HG02571 (cell line): ENCODE results near the gene KCNK16.

Experiments used
- ATAC-seq: cut with Tn5 transposase; IDR thresholded peaks from one replicate; pipeline ENCODE4 v1.9.1; 2021; ENCODE audit warnings: mild to moderate bottlenecking, moderate library complexity; ENCODE audit not compliant: unreplicated experiment

The KCNK16 gene

DNA sequence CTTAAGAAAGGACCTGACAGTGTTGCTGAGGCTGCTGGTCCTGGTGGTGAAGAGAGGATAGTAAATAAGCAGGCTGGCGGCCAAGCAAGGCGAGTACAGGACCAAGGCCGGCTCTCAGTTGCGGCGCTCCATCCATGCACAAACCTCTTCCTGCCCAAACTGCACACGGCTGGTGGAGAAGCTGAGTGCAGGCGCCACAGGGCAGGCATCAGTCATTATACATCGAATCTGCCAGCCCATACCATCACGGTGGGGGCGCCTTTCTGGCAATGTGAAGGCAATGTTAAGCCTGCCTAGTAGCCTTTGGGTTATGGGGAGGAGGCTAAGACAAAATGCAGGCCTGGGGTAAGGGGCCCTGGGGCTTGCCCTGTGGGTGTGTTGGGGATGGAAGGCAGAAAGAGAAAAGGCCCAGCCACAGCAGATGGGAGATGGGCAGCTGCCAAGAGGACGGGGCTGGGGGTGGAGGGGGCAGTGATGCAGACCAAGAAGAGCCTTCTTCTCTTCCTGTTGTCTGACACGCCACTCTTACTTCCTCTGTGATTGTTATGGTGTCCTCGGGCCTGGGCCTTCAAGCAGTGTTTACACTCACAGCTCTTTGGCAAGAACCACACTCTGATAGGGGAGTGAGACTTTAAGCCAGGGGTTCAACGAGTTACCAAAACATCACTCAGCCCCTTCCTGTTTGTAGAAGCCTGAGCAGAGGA is 20.3 kb upstream of the KCNK16 start:
- ATAC-seq: no peak

DNA sequence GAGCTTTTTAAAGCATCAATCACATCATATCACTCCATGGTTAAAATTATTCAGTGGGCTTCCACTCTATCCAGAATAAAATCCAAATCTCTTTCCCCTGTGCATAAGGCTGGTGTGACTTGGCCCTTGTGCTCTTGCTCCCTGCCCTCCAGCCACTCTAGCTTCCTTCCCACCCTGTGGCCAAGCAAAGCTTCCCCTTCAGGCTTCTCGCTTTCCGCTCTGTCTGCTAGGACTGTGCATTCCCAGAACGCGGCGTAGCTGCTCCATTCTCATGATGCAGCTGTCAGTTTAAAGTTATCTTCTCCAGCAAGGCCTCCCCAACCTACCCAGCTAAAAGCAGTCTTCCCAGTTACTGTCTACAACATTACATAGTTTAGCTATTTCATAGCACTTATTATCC is 19.4 kb upstream of the KCNK16 start:
- no peak for ATAC-seq

DNA sequence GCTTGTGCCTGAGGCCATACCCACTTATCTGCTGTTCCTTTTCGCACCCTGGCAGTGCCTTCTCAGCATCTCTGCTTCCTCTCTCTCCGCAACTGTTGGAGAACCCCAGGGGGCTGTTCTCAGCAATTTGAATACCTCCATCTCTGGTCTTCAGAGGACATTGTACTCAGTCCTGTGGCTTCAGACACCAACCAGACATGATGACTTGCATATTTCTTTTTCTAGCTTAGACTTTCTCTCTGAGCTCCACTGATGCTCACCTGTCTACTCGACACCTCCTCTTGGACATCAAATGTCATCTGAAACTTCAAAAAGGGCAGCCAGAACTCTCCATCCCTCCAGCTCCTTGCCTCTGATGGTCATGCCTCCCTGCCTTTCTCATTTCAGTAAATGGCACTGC is 18.9 kb upstream of the KCNK16 start:
- no peak for ATAC-seq

DNA sequence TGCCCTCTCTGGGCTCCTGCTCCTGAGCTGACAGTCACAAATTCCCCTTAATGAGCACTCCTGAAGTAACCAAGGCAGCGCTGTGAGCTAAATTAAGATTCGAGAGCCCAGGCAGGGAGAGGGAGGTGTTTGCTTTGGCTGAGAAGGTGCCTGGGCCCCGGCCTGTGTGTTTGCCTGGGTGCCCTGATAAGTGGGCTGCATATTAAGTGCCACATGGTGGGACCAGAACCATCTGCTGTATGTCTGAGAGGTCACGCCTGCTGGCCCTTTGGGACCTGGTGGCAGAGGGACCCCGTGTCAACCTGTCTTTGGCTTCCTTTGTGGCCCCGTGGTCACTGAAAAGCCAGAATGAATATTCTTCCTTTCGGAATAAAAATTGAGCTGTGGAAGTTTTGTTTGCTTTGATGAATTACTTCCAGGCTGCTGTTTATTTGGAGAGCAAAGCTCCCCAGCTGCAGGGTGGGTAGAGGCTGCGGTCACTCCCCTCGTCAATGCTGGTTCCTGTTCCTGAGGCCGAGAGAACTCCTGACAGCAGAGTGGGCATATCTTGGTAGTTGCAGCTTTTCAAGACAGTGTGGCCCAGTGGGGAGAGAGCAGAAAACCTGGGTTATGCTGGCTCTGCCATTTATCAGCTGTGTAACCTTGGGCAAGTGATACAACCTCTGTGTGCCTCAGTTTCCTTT is 17.5 kb upstream of the KCNK16 start:
- no peak for ATAC-seq

DNA sequence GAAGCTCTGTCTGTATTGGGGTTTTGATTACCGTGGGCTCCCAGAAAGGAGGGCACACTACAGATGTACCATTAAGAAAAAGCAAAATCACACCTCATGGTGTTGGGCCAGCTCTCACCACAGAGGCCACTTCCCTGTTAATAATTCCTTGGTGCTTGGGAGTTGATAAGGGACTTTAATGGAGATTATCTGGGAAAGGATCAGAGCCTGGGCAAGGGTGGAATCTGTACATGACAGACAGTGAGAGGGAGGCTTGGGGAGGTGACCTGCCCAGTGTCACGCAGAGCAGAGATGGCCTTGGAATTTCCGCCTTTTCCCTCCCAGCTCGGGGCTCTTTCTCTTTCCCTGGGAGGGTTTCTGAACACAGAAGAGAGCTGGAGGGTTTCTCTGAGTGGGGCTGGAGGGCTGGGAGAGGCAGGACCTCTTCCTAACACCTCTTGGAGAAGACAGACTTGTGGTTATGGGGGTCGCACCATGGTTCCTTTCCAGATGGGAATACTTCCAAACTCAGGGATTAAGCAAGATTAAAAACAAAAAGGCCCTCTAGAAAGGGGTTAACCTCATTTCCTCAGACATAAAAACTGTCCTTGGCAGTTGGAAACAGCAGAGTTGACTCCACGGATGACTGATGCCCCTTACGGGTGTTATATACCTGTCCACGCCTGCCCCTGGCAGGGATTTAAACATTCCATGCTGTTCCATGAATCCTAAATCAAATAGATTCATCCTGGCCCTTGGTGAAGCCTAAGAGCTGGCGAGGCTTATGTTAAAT is 16.8 kb upstream of the KCNK16 start:
- ATAC-seq: no peak

DNA sequence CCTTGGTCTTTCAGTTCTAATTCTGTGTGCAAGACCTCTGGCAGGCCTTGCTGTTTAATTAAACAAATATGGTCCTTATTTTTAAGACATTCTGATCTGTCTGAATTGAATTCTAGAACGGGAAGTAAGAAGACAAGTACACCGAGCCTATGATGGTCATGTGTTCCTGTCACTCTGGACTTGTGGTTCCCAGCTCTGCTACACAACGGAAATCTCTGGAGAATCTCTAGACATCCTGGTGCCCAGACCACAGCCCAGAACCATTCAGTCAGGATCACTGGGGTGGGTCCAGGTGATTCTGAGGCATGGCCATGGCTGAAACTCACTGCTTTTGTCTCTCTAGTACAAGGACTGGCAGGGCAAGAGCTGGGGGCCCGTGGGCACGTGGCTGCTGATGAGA is 15.9 kb upstream of the KCNK16 start:
- no peak for ATAC-seq

DNA sequence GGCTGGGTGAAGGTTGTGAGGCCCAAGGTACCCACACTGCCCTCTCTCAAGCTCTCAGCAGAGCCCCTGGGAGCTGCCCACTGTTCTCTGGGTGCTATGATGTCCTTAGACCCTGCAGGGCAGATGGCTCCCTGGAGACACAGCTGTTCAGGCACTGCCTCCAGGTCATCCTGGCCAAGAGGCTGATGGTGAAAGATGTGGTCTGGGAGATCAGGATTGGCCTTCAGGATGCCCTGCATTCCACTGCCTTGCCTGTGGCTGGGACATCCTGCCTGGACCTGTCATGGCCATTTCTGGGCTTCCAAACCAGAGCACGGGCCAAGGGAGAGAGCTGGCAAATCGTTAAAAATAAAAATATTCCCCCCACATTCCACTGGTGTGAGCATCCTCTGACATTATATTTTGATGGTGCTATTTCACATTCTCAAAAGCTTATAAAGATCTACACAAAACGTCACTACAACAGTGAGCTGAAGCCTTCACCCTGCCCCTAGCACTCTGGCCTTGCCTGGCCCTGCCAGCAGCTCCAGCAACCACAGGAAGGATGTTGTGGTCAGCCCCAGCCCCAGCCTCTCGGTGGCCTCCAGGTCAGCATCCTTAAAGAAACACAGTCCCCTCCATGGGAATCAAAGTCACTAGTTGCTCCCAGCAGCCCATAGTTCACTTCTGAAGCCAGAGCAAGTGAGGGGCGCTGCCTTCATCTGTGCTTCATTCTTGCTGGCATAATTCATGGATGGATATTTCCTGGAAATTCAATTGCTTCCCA is 13.5 kb upstream of the KCNK16 start:
- ATAC-seq: no peak

DNA sequence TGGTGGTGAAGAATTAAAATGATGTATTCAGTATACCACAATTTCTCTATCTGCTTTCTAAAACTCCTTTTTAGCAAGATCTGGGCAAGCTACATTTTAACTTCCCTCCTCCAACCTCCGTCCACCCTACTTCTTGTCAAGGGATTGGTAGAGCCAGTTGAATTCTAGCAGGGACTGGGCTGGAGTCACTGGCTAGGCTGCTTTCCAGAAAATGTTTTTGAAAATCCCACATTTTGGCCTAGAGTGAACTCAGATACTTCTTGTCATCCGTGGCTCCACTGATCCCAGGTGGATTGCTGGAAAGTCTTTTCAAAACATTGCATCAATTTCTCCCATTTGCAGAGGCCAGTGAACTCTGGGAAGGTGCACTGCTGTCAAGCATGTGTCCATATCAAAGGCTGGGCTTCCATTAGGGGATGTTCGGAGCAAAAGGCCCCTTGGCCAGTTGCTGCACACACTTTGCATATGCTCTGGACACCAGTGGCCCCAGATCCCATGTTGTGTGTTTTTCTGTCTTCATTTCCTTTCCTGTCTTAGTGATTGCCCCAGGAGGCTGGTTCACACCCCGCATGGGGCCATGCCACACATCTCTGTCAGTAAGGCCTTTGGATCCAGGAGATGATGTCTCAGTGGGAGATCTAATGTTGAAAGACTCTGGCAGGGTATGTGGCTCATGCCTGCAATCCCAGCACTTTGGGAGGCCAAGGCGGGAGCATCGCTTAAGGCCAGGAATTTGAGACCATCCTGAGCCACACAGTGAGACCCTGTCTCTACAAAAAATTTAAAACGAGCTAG is 11.3 kb upstream of the KCNK16 start:
- no peak for ATAC-seq

DNA sequence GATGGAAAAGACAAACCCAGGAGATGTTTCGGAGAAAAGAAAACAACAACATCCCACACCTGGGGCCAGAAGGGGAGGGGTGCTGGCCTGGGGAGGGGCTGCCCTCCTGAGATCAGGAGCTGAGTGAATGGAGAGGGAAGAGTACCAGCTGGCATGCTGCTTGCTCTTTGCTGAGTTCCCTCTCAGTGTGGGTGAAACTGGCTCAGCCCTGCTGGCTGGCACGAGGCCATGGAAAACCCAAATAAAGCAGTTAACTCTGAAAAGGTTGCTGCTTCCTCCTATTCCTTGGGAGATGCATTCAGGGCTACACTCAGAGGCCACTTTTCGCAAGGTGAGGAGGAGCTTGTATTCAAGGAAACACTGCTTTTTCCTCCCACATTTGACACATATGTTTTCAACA is 8.0 kb upstream of the KCNK16 start:
- ATAC-seq: no peak

DNA sequence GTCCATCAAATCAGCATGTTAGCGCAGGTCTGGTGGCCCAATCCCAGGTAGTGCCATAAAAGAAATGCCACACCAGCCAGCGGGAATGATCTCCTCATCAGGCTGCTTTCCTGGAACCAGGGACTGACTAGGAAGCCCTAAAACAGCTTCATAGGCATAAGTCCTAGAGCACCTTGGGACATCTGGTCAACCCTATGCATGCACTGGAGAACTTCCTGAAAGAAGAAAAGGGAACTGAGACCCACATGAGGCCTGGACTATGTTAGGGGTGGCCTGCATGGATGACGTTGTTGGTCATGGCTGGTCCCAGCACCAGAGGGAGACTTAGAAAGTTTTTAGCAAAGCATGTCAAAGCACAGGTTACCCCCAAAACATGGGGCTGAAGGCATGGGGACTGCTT is 7.6 kb upstream of the KCNK16 start:
- ATAC-seq: no peak

DNA sequence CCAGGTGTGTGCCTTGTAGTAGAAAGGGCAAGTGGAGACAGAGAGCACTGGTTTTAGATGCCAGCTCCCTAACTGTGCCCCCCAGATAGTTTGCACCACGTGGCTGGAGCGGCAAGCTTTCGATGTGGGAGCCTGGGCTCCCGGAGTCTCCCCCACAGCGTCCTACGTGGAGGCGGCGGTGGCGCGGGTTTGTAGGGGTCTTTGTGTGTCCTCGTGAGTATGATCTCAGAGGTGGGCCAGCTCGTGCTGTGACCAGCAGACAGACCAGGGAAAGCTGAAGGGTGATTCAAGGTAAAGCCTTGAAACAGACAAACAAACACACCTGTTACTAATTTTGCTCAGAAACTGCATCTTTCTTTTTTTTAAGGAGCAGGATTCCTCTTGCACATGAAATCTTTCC is 5.6 kb upstream of the KCNK16 start:
- no peak for ATAC-seq

DNA sequence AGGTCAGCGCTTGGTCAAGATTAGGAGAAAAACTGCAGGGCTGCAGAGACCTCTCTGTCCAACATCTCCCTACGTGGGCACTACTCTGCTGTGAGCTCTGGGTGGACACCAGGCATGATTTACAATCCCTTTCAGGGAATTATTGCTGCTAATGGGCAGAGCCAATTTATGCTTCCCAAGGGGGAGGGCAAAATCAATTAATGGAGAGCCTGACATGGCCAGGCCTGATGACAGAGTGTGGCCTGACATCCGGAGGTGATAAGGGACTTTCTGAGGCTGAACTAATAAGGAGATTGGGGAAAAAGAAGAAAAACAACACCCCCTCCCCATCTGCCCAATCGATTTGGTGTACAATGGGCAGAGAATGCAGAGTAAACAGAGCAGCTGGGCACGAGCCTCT is 5.0 kb upstream of the KCNK16 start:
- ATAC-seq: no peak

DNA sequence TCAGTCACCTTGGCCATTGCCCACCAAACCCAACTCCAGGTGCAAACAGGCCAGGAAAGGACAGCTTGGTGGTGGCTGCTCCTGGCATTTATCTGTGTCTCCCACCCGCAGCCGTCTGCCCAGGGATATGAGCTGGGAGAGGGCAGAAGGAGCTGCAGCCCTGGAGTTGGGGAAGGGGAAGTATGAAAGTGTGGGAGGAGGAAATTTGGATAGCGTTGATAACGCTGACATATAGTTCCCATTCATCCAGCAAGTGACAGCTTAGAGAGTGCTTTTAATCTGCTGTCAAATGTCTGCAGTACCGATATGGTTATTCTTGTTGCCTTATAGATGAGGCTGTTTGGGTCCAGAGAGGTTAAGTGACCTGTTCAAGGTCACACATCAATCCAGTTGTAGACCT is 741 bp downstream of the KCNK16 start:
- ATAC-seq: no peak

DNA sequence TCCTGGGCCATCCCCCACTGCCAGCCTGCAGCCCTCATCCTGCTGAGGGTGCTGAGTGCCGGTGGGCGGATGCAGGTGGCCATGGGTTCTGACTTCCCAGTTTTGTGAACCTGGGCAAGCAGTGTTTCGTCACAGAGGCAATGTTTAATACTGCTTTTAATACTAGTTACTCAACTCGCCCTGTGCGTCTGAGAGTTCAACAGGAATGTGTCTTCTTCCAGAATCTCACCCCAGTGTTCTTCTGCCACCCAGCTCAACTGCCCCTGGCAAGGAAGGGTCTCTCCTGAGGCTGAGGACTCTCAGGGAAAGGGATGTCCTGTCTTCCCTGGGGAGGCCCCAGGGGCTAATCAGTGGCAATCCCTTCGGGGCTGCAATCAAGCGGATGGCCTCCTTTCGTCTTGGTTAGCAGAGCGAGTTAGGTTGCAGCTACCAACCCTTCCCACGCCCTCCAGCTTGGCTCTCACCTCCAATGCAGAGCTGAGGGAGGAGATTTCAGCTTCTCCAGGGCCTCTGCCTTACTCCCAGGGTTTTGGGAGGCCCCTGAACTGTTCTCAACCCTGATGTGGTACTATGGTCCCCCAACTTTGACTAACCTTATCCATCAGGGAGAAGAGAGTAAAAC is 2.0 kb downstream of the KCNK16 start:
- no peak for ATAC-seq

DNA sequence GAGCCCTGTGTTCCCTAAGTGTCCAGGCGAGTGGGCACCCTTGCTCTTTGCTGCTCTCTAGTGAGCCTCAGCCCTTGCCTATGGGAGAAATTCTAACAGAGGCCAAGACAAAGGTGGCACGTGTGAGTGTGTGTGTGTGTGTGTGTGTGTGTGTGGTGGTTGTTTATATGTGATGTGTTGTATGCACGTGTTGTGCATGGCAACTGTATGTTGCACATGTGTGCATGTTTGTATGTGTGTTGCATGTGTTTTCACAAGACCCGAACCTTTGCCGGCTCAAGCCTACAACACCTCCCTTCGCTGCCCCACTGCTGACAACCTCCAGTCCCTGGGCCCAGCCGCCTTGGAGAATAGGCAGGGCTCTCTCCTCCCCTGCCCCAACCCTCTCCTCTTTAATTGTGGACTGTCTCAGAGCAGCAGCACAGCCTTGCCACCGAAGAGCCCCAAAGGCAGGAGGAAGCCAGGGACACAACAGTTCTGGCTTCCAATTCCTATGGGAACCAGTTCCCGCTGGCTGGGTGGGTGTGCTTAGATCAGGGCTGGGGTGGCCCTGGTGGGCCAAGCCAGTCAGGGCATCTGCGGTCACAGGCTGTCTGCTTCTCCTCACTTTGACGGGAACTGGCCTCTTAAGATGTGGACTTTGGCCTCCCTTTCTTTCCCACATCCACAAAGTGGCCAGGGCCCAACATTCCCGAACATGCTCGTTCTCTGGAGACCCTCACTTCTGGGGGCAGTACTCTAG is 2.7 kb downstream of the KCNK16 start:
- ATAC-seq: no peak

DNA sequence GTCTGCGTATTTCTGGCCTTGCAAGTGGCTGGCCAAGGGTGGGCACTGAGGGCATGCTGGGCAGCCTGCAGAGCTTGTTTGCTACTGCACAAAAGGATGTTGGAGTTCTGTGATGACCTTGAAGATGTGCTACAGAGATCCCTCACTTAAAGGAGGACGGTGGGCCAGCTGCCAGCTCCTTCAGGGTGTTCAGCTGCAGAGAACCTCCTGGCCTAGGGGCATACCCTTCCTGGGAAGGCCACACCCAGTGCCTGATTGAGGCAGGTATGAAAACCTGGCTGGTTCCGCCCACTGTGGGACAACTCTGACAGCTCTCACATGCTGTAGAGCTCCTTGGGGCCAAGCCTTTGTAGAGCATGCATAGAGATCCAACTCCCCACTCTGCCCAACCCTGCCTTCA is 5.2 kb downstream of the KCNK16 start:
- no peak for ATAC-seq

DNA sequence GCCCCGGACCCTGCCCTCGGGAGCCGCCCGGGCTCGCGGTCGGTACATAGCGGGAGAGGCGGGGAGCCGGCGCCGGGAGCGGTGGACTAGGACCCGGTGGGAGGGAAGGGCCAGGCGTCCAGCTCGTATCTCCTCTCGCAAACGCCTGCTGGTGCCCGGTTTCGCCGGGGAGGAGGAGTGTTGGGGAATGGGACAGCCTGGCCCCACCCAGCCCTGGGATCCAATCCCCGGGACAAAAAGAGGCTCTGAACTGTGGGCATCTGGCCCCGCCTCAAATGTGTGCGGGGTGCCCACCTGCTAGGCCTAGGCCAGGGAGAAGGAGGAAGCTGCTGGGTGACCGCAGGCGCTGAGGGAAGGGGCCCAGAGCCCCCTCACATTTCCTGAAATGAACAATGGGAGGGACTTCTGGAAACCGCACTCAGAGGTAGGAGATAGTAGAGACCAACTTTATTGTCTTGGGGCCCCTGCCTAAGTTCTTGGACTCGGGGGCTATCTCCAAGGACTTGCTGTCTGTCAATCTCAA is 8.2 kb downstream of the KCNK16 start, which contains the start of gene KCNK17:
Gene KCNK17 (minus strand): TSS at position 147 of the 523 bp plus-strand sequence. CDS start 99 bp downstream, at position 48.
- ATAC-seq: no peak

DNA sequence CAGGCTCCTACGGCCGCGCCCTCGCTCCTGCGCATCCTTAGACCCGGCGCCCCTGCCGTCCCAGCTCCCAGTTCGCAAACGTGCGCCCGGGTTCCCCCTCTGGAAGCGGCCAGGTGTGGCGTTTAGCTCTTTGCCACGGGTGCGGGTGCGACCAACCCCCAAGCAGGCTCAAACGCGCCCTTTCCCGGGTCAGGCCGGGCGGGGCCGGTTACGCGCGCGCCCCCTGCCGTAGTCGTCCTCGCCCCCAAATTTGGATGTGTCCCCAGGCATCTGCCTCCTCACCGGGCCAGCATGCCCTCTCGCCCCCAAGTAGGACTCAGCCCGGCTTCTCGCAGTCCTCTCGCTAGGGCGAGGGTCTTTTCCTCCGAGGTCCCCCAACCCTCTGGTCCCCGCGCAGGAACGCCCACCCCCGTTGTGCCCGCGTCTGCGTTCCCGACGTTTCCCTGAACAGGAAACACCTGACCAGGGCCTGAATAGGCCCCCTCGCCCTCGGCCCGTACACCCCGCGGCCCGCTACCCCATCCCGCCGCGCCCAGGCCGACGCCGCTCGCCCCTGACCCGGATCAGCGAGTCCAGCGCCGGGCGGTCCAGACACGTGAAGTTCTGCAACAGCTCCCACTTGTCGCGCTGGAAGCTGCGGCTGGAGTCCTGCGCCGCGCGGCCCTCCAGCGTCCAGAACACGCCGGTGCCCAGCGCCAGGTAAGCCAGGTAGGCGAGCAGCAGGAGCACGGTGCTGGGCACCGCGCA is 8.8 kb downstream of the KCNK16 start:
- ATAC-seq: no peak
